B cell (primary cell): ENCODE measurements around the gene PSKH1. TPM values are rescaled to one million over a fixed set of nuclear protein-coding genes. Genes with fewer than 3 reads are reported as not detected.

Experiments
- ATAC-seq: fragments of 200-7000 bp; cut with Tn5 transposase; one replicate; pipeline ENCODE4 v1.10.0; 2021; ENCODE audit warnings: low read depth, mild to moderate bottlenecking, moderate number of reproducible peaks, moderate library complexity
- CTCF ChIA-PET: fragments of 350-600 bp; sonication (Branson Sonifier 250); formaldehyde crosslinking; loops from one replicate; lab custom pipeline; 2021; ENCODE audit warnings: antibody characterized with exemption, inconsistent platforms; lab: Charles Lee
- POLR2A ChIA-PET: fragments of 350-600 bp; sonication (Branson Sonifier 250); formaldehyde crosslinking; loops from one replicate; lab custom pipeline; 2021; ENCODE audit warnings: antibody characterized with exemption; lab: Charles Lee
- DNase-seq: peaks from one replicate; pipeline ENCODE4 v3.0.0; 2013
- H2AFZ ChIP-seq: 2 replicates; pipeline ENCODE4 v1.6.1; 2012; ENCODE audit warnings: mild to moderate bottlenecking, low read depth, low read length; ENCODE audit not compliant: insufficient read depth, poor library complexity, severe bottlenecking
- H3K27ac ChIP-seq, 2 donors: 1 replicate in 1 of 2; 2 replicates in 1 of 2; pipeline ENCODE4 v1.5.1; 2012 to 2013; ENCODE audit warnings: low read length in 2 of 2, mild to moderate bottlenecking in 2 of 2, moderate library complexity in 1 of 2
- H3K27me3 ChIP-seq, 4 experiments: fragments of 200-600 bp in 1 of 4; sonication (generic) in 1 of 4; replicated peaks in 1 of 4; 1 replicate in 2 of 4; 2 replicates in 2 of 4; pipeline versions ENCODE4 v1.6.1 to v1.7.0; 2013 to 2016; ENCODE audit warnings: low read length in 3 of 4, mild to moderate bottlenecking in 2 of 4, mixed read lengths in 1 of 4, moderate library complexity in 1 of 4; ENCODE audit not compliant: insufficient read depth in 4 of 4, control insufficient read depth in 3 of 4; ENCODE audit errors: control extremely low read depth in 1 of 4
- H3K36me3 ChIP-seq, 2 experiments: replicated peaks in 1 of 2; 1 replicate in 1 of 2; 2 replicates in 1 of 2; pipeline versions ENCODE4 v1.6.1 to v1.7.1; 2013; ENCODE audit warnings: low read length in 1 of 2; ENCODE audit not compliant: insufficient read depth in 2 of 2, control insufficient read depth in 1 of 2; ENCODE audit errors: control extremely low read depth in 1 of 2, extremely low read depth in 1 of 2
- H3K4me1 ChIP-seq, 2 donors: fragments of 200-600 bp in 1 of 2; sonication (generic) in 1 of 2; 1 replicate in 1 of 2; 2 replicates in 1 of 2; pipeline versions ENCODE4 v1.5.1 to v1.6.1; 2013 to 2017; ENCODE audit warnings: low read length in 2 of 2; ENCODE audit not compliant: control insufficient read depth in 2 of 2, insufficient read depth in 2 of 2
- H3K4me2 ChIP-seq: replicated peaks from 2 replicates; pipeline ENCODE3; 2012; ENCODE audit warnings: mild to moderate bottlenecking, low read depth, low read length; ENCODE audit not compliant: poor library complexity, severe bottlenecking
- H3K4me3 ChIP-seq, 5 experiments: fragments of 200-600 bp in 1 of 5; sonication (generic) in 1 of 5; 1 replicate in 3 of 5; 2 replicates in 2 of 5; pipeline versions ENCODE4 v1.5.1 to v1.7.0; 2011 to 2016; ENCODE audit warnings: low read length in 4 of 5, mild to moderate bottlenecking in 4 of 5, low read depth in 2 of 5, control low read depth in 1 of 5, moderate library complexity in 1 of 5; ENCODE audit not compliant: insufficient read depth in 1 of 5; ENCODE audit errors: control extremely low read depth in 1 of 5, extremely low read depth in 1 of 5
- H3K79me2 ChIP-seq: fragments of 200-600 bp; sonication (generic); one replicate; pipeline ENCODE4 v1.6.0; 2016; ENCODE audit warnings: low read length; ENCODE audit not compliant: control insufficient read depth, insufficient read depth
- H3K9ac ChIP-seq: fragments of 200-600 bp; sonication (generic); 2 replicates; pipeline ENCODE4 v1.6.1; 2017; ENCODE audit warnings: mild to moderate bottlenecking, low read length, moderate library complexity
- H3K9me3 ChIP-seq, 3 donors: one replicate each; pipeline versions ENCODE4 v1.6.1 to v1.7.1; 2013; ENCODE audit warnings: low read length in 2 of 3; ENCODE audit not compliant: control insufficient read depth in 2 of 3, insufficient read depth in 1 of 3; ENCODE audit errors: control extremely low read depth in 1 of 3
- H4K20me1 ChIP-seq: 2 replicates; pipeline ENCODE4 v1.6.0; 2012; ENCODE audit warnings: mild to moderate bottlenecking, low read length; ENCODE audit not compliant: insufficient read depth, control insufficient read depth, poor library complexity, severe bottlenecking
- H3K27ac Mint-ChIP-seq: one replicate; pipeline ENCODE4 v1.8.0; 2021; ENCODE audit warnings: mixed read lengths
- H3K27me3 Mint-ChIP-seq: one replicate; pipeline ENCODE4 v1.8.0; 2021; ENCODE audit warnings: mixed read lengths
- H3K4me1 Mint-ChIP-seq: one replicate; pipeline ENCODE4 v1.8.0; 2021; ENCODE audit warnings: mixed read lengths
- H3K4me3 Mint-ChIP-seq: one replicate; pipeline ENCODE4 v1.8.0; 2021; ENCODE audit warnings: mixed read lengths
- H3K9me3 Mint-ChIP-seq: one replicate; pipeline ENCODE4 v1.8.0; 2022; ENCODE audit warnings: mixed read lengths; ENCODE audit not compliant: insufficient read depth
- EZH2 ChIP-seq: IDR thresholded peaks from 2 replicates; pipeline ENCODE4 v1.6.1; 2012; ENCODE audit warnings: borderline replicate concordance, low read depth, mild to moderate bottlenecking, moderate library complexity, low read length; ENCODE audit not compliant: insufficient read depth, poor library complexity, severe bottlenecking
- WGBS: methylation state at CpG from one replicate; pipeline ENCODE4 v1.1.5; 2013; ENCODE audit warnings: missing lambda C conversion rate; ENCODE audit not compliant: insufficient coverage; 5-methylcytosine and 5-hydroxymethylcytosine counted together
- intact Hi-C: fragments of 100-400 bp; cut with micrococcal nuclease; formaldehyde crosslinking; loops from one replicate; pipeline ENCODE4 v1.10.0; 2022
- polyA plus RNA-seq: library from polyadenylated mRNA; depleted of rRNA; stranded (reverse); fragments of >200 nt; gene quantifications from 2 replicates; pipeline ENCODE4 v1.2.3, GENCODE V29; 2012
- total RNA-seq, 2 donors: library from RNA; stranded (reverse); fragments of 120-200 nt in 1 of 2; gene quantifications; 1 replicate in 1 of 2; 2 replicates in 1 of 2; pipeline versions ENCODE4 v1.2.3 to v1.2.4, GENCODE V29; 2013 to 2022
- TF ChIP-seq, protein P1 (sequence below): fragments of 200-600 bp; IDR thresholded peaks from one replicate; pipeline ENCODE4 v1.8.0; 2022; ENCODE audit warnings: antibody characterized with exemption, mild to moderate bottlenecking

PSKH1 gene
- total and polyA plus RNA-seq, 2 donors (not counting 1 experiment from before 2014, with no cell fraction given): 20.1 to 29.1 TPM

DNA sequence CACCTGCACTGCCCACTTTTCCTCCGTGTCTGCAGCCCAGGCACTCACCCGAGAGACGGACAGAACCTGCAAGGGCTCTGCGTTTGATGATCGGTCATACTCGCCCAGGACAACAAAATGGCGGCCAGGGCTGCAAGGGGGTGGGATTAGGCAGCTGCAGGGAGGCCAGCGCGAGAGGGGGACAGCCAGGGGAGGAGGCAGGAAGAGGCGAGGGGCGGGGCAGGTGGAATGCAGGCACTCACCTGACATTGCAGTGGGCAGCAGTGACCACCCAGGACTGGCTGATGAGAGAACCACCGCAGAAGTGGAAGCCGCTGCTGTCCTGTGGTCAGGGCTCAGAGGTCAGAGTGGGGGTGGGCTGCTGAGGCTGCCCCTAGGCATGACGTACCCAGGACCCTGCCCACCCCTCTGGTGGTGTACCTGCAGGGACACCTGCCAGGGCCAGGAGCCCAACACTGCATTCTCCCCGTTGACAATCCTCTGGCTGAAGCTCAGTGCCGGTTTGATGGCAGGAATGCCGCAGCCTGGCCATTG, 37.7 kb downstream of the PSKH1 start:
- Histone ChIP-seq H3K79me2 (peaks cover 35% of the 10 kb centered on the region), H4K20me1 (peaks cover 59% of the 10 kb centered on the region), H3K27ac (no peak overlapping the region), H3K9me3 (no peaks in the 10 kb centered on the region), H3K27me3 (no peaks in the 10 kb centered on the region), H2AFZ (no peak overlapping the region), H3K9ac (no peak overlapping the region), H3K36me3 (peaks cover 7 to 63% of the 10 kb centered on the region in 2 experiments), H3K4me1 (peaks cover 13 to 23% of the 10 kb centered on the region in 2 donors), H3K4me3 (no peak overlapping the region), H3K4me2 (no peak overlapping the region)
- Mint-ChIP-seq H3K4me3 (no peak overlapping the region), H3K27ac (no peak overlapping the region), H3K9me3 (no peaks in the 10 kb centered on the region), H3K27me3 (no peaks in the 10 kb centered on the region), H3K4me1 (peaks cover 28% of the 10 kb centered on the region)
- POLR2A ChIA-PET: interaction anchor here (0.5 to 0.6 kb wide), 2 partner anchors 159 to 262 kb away, joined by 3 to 5 read pairs; no protein-coding TSS in a partner anchor
- no peak for DNase-seq
- TF ChIP-seq, protein P1, sequence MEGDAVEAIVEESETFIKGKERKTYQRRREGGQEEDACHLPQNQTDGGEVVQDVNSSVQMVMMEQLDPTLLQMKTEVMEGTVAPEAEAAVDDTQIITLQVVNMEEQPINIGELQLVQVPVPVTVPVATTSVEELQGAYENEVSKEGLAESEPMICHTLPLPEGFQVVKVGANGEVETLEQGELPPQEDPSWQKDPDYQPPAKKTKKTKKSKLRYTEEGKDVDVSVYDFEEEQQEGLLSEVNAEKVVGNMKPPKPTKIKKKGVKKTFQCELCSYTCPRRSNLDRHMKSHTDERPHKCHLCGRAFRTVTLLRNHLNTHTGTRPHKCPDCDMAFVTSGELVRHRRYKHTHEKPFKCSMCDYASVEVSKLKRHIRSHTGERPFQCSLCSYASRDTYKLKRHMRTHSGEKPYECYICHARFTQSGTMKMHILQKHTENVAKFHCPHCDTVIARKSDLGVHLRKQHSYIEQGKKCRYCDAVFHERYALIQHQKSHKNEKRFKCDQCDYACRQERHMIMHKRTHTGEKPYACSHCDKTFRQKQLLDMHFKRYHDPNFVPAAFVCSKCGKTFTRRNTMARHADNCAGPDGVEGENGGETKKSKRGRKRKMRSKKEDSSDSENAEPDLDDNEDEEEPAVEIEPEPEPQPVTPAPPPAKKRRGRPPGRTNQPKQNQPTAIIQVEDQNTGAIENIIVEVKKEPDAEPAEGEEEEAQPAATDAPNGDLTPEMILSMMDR: no peak
- TF ChIP-seq EZH2: no peak
- 97% methylated on average over 17 of the region's 17 CpGs for WGBS
- CTCF ChIA-PET: interaction anchor here (1.0 to 3.6 kb wide), 2 partner anchors 47 to 54 kb away, joined by 4 to 30 read pairs; partner anchors contain the start of gene NRN1L
- ATAC-seq: no peak
- intact Hi-C loops: no loop called here

DNA sequence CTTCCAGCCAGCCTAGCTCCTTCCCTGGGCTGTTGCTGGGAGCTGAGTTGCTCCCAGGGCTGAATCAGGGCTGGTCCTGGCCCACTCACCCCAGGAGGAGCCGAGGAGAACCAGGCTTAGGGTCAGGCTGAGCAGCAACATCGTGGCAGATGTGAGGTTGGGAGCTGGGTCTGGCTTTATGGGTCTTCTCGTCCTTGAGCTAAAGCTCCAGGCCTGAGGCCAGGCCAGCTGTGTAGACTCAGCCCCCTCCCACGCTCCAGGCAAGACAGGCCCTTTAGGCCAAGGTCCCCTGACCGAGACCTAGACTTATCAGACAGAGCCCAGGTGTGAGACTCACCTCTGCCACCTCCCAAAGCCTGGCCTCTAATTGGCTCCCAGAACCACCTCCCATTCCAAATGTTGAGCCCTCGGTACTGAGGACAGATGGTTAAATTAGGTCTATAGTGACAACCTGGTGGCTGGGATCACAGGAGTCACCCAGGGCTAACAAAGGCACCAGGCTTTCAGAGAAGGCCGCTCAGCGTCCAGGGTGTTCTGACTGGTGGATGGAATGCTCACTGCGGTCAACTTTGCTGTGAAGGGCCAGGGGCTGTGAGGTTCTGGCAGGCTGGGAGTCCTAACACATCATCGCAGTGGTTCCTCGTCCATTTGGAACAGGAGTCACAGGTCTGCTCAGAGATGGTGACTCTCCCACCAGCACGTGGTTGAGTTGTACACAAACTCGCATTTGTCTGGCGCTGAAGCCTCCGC, 38.8 kb downstream of the PSKH1 start, which contains the start of gene CTRL:
CTRL (minus strand) TSS at position 151 of the 750 bp plus-strand sequence; CDS start at position 141, 10 bp downstream.
- WGBS: 95% methylated on average over 11 of the region's 15 CpGs
- CTCF ChIA-PET: interaction anchor here (0.8 to 6.4 kb wide), 4 partner anchors 48 to 259 kb away, joined by 3 to 21 read pairs (median 3); partner anchors contain the start of gene NRN1L
- peak within 1 kb of the TSS; percentile 37 for H3K27ac Mint-ChIP-seq

More for the DNA sequence above, 38.8 kb downstream of the PSKH1 start, which contains the start of gene CTRL:
- peaks cover 7 to 63% of the 10 kb centered on the region in 2 experiments for H3K36me3 ChIP-seq
- H3K4me2 ChIP-seq: no peak within 1 kb of the TSS
- H3K9me3 ChIP-seq: no peaks in the 10 kb centered on the region
- DNase-seq (no peak), ATAC-seq (no peak)
- peaks cover 41% of the 10 kb centered on the region for H3K79me2 ChIP-seq
- H3K4me1 ChIP-seq: peaks cover 8 to 18% of the 10 kb centered on the region in 2 donors
- no peaks in the 10 kb centered on the region for H3K27me3 Mint-ChIP-seq
- TF ChIP-seq EZH2: no peak
- TF ChIP-seq, protein P1: no peak
- intact Hi-C loops: no loop called here
- POLR2A ChIA-PET: no interaction called here
- H3K9ac ChIP-seq: no peak within 1 kb of the TSS
- H4K20me1 ChIP-seq: peaks cover 57% of the 10 kb centered on the region
- no peak within 1 kb of the TSS for H3K27ac ChIP-seq
- no peaks in the 10 kb centered on the region for H3K27me3 ChIP-seq
- no peak within 1 kb of the TSS for H2AFZ ChIP-seq
- H3K4me3 ChIP-seq: no peak within 1 kb of the TSS
- peaks cover 22% of the 10 kb centered on the region for H3K4me1 Mint-ChIP-seq
- no peaks in the 10 kb centered on the region for H3K9me3 Mint-ChIP-seq
- H3K4me3 Mint-ChIP-seq: no peak within 1 kb of the TSS
